SK-N-MC (cell line): ENCODE data around the gene CIB2.

Source experiments
- EZH2 ChIP-seq: fragments of 200-600 bp; sonication (generic); IDR thresholded peaks from one replicate; pipeline ENCODE4 v1.6.1; 2017; ENCODE audit warnings: antibody characterized with exemption
- POLR2AphosphoS5 ChIP-seq: IDR thresholded peaks from 2 replicates; pipeline ENCODE4 v1.6.1; 2012; ENCODE audit warnings: mild to moderate bottlenecking, low read depth, low read length, borderline replicate concordance

GRCh38 chr15:78131295-78132061 lies at the start of gene CIB2:
- peak; percentile 63 for TF ChIP-seq POLR2AphosphoS5
- TF ChIP-seq EZH2, result no peak
